A549 (cell line): ENCODE measurements around the gene GNB5. TPM values are rescaled to one million over a fixed set of nuclear protein-coding genes. Genes with fewer than 3 reads are reported as not detected.

ENCODE experiments used
- ATAC-seq, 2 experiments: fragments of 200-7000 bp in 1 of 2; fragments of >200 bp in 1 of 2; cut with Nextera tagmentation in 1 of 2; cut with Tn5 transposase in 1 of 2; 3 replicates each; pipeline versions ENCODE4 v1.8.0 to v1.9.1; 2018 to 2020; ENCODE audit warnings: mild to moderate bottlenecking in 1 of 2, moderate library complexity in 1 of 2
- CTCF ChIA-PET: fragments of 300-600 bp; sonication (Branson Sonifier 250); formaldehyde crosslinking; extraction: SDS; loops from one replicate; lab custom pipeline; 2021; ENCODE audit warnings: antibody characterized with exemption, inconsistent platforms; lab: Yijun Ruan, JAX
- POLR2A ChIA-PET: fragments of 350-600 bp; formaldehyde crosslinking; extraction: SDS; loops from one replicate; lab custom pipeline; 2021; ENCODE audit warnings: antibody characterized with exemption, inconsistent platforms; lab: Yijun Ruan, JAX
- DNase-seq, 2 experiments: peaks; one replicate each; pipeline versions ENCODE4 v3.0.0 to v3.0.0-alpha.2; 2011 to 2016; ENCODE audit warnings: low read depth in 1 of 2, low spot score in 1 of 2
- FAIRE-seq: peaks from 2 replicates; lab custom pipeline; 2011; peaks lifted over from hg19 to GRCh38; lab: Jason Lieb, UNC
- H3K27ac ChIP-seq, 2 experiments: fragments of >200 bp; sonication (Bioruptor Twin); formaldehyde crosslinking; 3 replicates each; pipeline ENCODE4 v1.5.1; 2016 to 2017
- H3K4me1 ChIP-seq: fragments of >200 bp; sonication (Bioruptor Twin); formaldehyde crosslinking; 3 replicates; pipeline ENCODE4 v1.6.1; 2016
- H3K4me2 ChIP-seq: fragments of >200 bp; sonication (Bioruptor Twin); formaldehyde crosslinking; 3 replicates; pipeline ENCODE4 v1.6.1; 2016
- H3K4me3 ChIP-seq: fragments of >200 bp; sonication (Bioruptor Twin); formaldehyde crosslinking; 3 replicates; pipeline ENCODE4 v1.5.1; 2016
- H3K9me3 ChIP-seq: fragments of >200 bp; sonication (Bioruptor Twin); formaldehyde crosslinking; 3 replicates; pipeline ENCODE4 v1.6.1; 2016
- BHLHE40 ChIP-seq: IDR thresholded peaks from 2 replicates; pipeline ENCODE4 v1.6.1; 2012; ENCODE audit warnings: low read depth, low read length, inconsistent platforms
- CEBPB ChIP-seq, 2 experiments: fragments of >200 bp in 1 of 2; sonication (Bioruptor Twin) in 1 of 2; formaldehyde crosslinking in 1 of 2; IDR thresholded peaks; 2 replicates each; pipeline ENCODE4 v1.6.1; 2012 to 2016
- CHD2 ChIP-seq: fragments of 150-350 bp; IDR thresholded peaks from 2 replicates; pipeline ENCODE4 v1.6.1; 2014; ENCODE audit warnings: low read length; ENCODE audit not compliant: partially characterized antibody
- CHD4 ChIP-seq: fragments of 200-600 bp; sonication (generic); IDR thresholded peaks from 2 replicates; pipeline ENCODE4 v1.6.1; 2016; ENCODE audit warnings: antibody characterized with exemption, mild to moderate bottlenecking, borderline replicate concordance
- EP300 ChIP-seq, 2 experiments: fragments of >200 bp; sonication (Bioruptor Twin); formaldehyde crosslinking; IDR thresholded peaks; 2 replicates in 1 of 2; 3 replicates in 1 of 2; pipeline ENCODE4 v1.6.1; 2016 to 2017
- FOSB ChIP-seq: fragments of 250-450 bp; sonication (Bioruptor Pico); IDR thresholded peaks from 2 replicates; pipeline ENCODE4 v1.5.0; 2020; ENCODE audit warnings: mild to moderate bottlenecking, moderate library complexity
- GATA3 ChIP-seq: IDR thresholded peaks from 2 replicates; pipeline ENCODE4 v1.6.1; 2012; ENCODE audit warnings: borderline replicate concordance
- HEYL ChIP-seq: fragments of 250-450 bp; sonication (Bioruptor Pico); IDR thresholded peaks from 2 replicates; pipeline ENCODE4 v1.8.0; 2021; ENCODE audit warnings: mild to moderate bottlenecking, moderate library complexity
- HOXA7 ChIP-seq: fragments of 250-450 bp; sonication (Bioruptor Pico); IDR thresholded peaks from 2 replicates; pipeline ENCODE4 v1.5.0; 2020; ENCODE audit warnings: mild to moderate bottlenecking, moderate library complexity
- JUNB ChIP-seq: fragments of >200 bp; sonication (Bioruptor Twin); formaldehyde crosslinking; IDR thresholded peaks from 2 replicates; pipeline ENCODE4 v1.6.1; 2016
- KDM1A ChIP-seq: fragments of 200-600 bp; sonication (generic); IDR thresholded peaks from 2 replicates; pipeline ENCODE4 v1.6.1; 2016; ENCODE audit warnings: low read depth, mild to moderate bottlenecking
- KDM5A ChIP-seq: fragments of 200-600 bp; sonication (generic); IDR thresholded peaks from 2 replicates; pipeline ENCODE4 v1.6.1; 2016; ENCODE audit warnings: antibody characterized with exemption, mild to moderate bottlenecking
- NPAS2 ChIP-seq: fragments of 250-450 bp; sonication (Bioruptor Pico); IDR thresholded peaks from 2 replicates; pipeline ENCODE4 v1.8.0; 2022; ENCODE audit warnings: mild to moderate bottlenecking, moderate library complexity, borderline replicate concordance
- NR3C1 ChIP-seq: fragments of >200 bp; sonication (Bioruptor Twin); formaldehyde crosslinking; IDR thresholded peaks from 3 replicates; pipeline ENCODE4 v1.6.1; 2017
- PHF8 ChIP-seq: fragments of 200-600 bp; sonication (generic); IDR thresholded peaks from 2 replicates; pipeline ENCODE4 v1.6.1; 2016; ENCODE audit warnings: low read depth, mild to moderate bottlenecking, antibody characterized with exemption, moderate library complexity, borderline replicate concordance
- POLR2AphosphoS2 ChIP-seq: conservative IDR thresholded peaks from 2 replicates; pipeline ENCODE4 v1.6.1; 2012; ENCODE audit warnings: low read length, improper control_type of control experiment, inconsistent platforms
- RAD21 ChIP-seq, 2 experiments: fragments of >200 bp in 1 of 2; sonication (Bioruptor Twin) in 1 of 2; formaldehyde crosslinking in 1 of 2; IDR thresholded peaks in 1 of 2; conservative IDR thresholded peaks in 1 of 2; 2 replicates in 1 of 2; 3 replicates in 1 of 2; pipeline ENCODE4 v1.6.1; 2012 to 2018; ENCODE audit warnings: inconsistent platforms in 1 of 2
- RFX5 ChIP-seq: fragments of 450-650 bp; IDR thresholded peaks from 2 replicates; pipeline ENCODE4 v1.7.1; 2014; ENCODE audit warnings: antibody characterized with exemption, mild to moderate bottlenecking, moderate library complexity
- SMC3 ChIP-seq: fragments of >200 bp; sonication (Bioruptor Twin); formaldehyde crosslinking; IDR thresholded peaks from 3 replicates; pipeline ENCODE4 v1.6.1; 2018; ENCODE audit warnings: inconsistent platforms
- TFCP2L1 ChIP-seq: fragments of 250-450 bp; sonication (Bioruptor Pico); IDR thresholded peaks from 2 replicates; pipeline ENCODE4 v1.5.0; 2021; ENCODE audit warnings: mild to moderate bottlenecking
- ZNF302 ChIP-seq: fragments of 250-450 bp; sonication (Bioruptor Pico); IDR thresholded peaks from 2 replicates; pipeline ENCODE4 v1.9.0; 2021; ENCODE audit warnings: inconsistent platforms, mild to moderate bottlenecking, moderate library complexity
- WGBS: methylation state at CpG from one replicate; pipeline ENCODE4 v1.1.6; 2017; ENCODE audit errors: missing lambda C conversion rate; 5-methylcytosine and 5-hydroxymethylcytosine counted together
- polyA plus RNA-seq, 4 experiments: library from polyadenylated mRNA; depleted of rRNA in 3 of 4; stranded (reverse); fragments of >200 nt; fragmentation: RNase III in 1 of 4; extraction: RNeasy Plus Mini Kit Qiagen cat#74134 plus additional on column Dnase treatment in 1 of 4; gene quantifications; 2 replicates in 3 of 4; 3 replicates in 1 of 4; pipeline ENCODE4 v1.2.3, GENCODE V29; 2011 to 2017
- TF ChIP-seq, protein P1 (sequence below): fragments of >200 bp; sonication (Bioruptor Twin); formaldehyde crosslinking; IDR thresholded peaks from 3 replicates; pipeline ENCODE4 v1.5.1; 2016
- TF ChIP-seq, protein P2 (sequence below): IDR thresholded peaks from 2 replicates; pipeline ENCODE4 v1.6.1; 2012
- TF ChIP-seq, protein P3 (sequence below): IDR thresholded peaks from 2 replicates; pipeline ENCODE4 v1.6.1; 2012; ENCODE audit warnings: low read depth, borderline replicate concordance
- TF ChIP-seq, protein P4 (sequence below): fragments of 250-450 bp; sonication (Bioruptor Pico); IDR thresholded peaks from 2 replicates; pipeline ENCODE4 v1.5.0; 2020; ENCODE audit warnings: low read depth, mild to moderate bottlenecking, moderate library complexity
- TF ChIP-seq, protein P5 (sequence below): IDR thresholded peaks from 2 replicates; pipeline ENCODE4 v1.6.1; 2012
- TF ChIP-seq, protein P6 (sequence below): fragments of >200 bp; sonication (Bioruptor Twin); formaldehyde crosslinking; IDR thresholded peaks from 3 replicates; pipeline ENCODE4 v1.6.1; 2016

GNB5 gene
- polyA plus RNA-seq, 2 of the 4 experiments (the other 2 are of a cell fraction): 57.2 to 67.5 TPM

DNA sequence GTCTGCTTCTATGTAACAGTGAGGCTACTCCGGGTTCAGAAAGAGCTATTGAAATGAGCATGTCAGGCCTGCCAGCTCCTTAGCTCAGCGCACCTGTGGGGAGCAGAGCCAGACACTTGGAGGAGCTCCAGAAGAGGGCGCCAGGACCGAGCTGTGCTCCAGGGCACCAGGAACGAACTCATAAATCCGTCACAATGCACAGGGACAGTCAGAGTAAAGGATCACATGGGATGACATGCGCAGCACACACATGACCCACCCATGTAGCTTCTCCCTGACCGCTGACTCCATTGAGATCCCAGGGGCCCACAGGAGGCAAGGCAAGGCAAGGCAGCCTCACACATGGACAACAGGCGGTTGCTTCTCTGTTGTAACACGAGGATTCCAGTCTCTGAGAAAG lies 26.0 kb upstream of the GNB5 start:
- Histone ChIP-seq H3K4me3 (no peak overlapping the region), H3K4me1 (no peaks in the 10 kb centered on the region), H3K27ac (no peak overlapping the region), H3K4me2 (no peak overlapping the region), H3K9me3 (no peaks in the 10 kb centered on the region)
- TF ChIP-seq NR3C1: no peak
- no peak for TF ChIP-seq HEYL
- TF ChIP-seq CHD2: no peak
- TF ChIP-seq FOSB: no peak
- no peak for TF ChIP-seq POLR2AphosphoS2
- TF ChIP-seq, protein P1, sequence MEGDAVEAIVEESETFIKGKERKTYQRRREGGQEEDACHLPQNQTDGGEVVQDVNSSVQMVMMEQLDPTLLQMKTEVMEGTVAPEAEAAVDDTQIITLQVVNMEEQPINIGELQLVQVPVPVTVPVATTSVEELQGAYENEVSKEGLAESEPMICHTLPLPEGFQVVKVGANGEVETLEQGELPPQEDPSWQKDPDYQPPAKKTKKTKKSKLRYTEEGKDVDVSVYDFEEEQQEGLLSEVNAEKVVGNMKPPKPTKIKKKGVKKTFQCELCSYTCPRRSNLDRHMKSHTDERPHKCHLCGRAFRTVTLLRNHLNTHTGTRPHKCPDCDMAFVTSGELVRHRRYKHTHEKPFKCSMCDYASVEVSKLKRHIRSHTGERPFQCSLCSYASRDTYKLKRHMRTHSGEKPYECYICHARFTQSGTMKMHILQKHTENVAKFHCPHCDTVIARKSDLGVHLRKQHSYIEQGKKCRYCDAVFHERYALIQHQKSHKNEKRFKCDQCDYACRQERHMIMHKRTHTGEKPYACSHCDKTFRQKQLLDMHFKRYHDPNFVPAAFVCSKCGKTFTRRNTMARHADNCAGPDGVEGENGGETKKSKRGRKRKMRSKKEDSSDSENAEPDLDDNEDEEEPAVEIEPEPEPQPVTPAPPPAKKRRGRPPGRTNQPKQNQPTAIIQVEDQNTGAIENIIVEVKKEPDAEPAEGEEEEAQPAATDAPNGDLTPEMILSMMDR: peak; percentile 41
- peak; percentile 35; the same call in 1 of the 3 replicates for TF ChIP-seq SMC3
- TF ChIP-seq, protein P2, sequence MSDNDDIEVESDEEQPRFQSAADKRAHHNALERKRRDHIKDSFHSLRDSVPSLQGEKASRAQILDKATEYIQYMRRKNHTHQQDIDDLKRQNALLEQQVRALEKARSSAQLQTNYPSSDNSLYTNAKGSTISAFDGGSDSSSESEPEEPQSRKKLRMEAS: no peak
- TF ChIP-seq, protein P3, sequence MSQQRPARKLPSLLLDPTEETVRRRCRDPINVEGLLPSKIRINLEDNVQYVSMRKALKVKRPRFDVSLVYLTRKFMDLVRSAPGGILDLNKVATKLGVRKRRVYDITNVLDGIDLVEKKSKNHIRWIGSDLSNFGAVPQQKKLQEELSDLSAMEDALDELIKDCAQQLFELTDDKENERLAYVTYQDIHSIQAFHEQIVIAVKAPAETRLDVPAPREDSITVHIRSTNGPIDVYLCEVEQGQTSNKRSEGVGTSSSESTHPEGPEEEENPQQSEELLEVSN: no peak
- TF ChIP-seq RAD21 (conservative IDR thresholded peaks at IDR 0.05 in 1 of 2, IDR thresholded peaks at IDR 0.05 in 1 of 2): peak; percentile 29 to 54; a peak in 4 of 5 replicates
- TF ChIP-seq KDM1A: no peak
- TF ChIP-seq HOXA7 (CRISPR knock-in tag): no peak
- ChIA-PET CTCF (interaction anchor here (0.7 to 6.8 kb wide), 10 partner anchors 9 to 501 kb away, joined by 3 to 67 read pairs (median 3); no protein-coding TSS in a partner anchor), POLR2A (interaction anchor here (1.0 kb wide), 1 partner anchor 38 kb away, joined by 5 read pairs; no protein-coding TSS in a partner anchor)
- DNase-seq: peak; percentile 21 to 44
- WGBS: 63% methylated on average over 10 of the region's 10 CpGs
- ATAC-seq: peak; percentile 75 to 89; a peak in 4 of 6 replicates
- no peak for FAIRE-seq

DNA sequence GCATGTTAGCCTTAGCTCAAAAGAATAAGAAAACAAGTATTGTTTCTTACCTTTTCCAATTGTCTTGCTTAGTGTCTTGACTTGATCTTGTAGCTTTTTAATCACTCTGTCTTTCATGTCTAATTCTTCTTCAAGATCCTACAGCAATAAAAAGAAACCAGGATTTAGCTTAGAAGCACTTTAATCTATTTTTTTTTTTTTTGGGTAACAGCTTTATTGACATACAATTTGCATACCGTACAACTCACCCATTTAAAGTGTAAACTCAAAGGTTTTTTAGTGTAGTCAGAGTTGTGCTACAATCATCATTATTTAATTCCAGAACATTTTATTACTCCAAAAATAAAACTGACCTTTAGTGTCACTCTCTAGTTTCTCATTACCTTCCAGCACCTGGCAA lies 23.4 kb upstream of the GNB5 start:
- no peak overlapping the region for H3K27ac ChIP-seq
- FAIRE-seq (peak; percentile 88), ATAC-seq (no peak), DNase-seq (no peak)
- POLR2A ChIA-PET: interaction anchor here (0.9 kb wide), 1 partner anchor 35 kb away, joined by 3 read pairs; no protein-coding TSS in a partner anchor
- WGBS: 95% methylated on average over 1 of the region's 1 CpG
- TF ChIP-seq RFX5 (no peak), ZNF302 (CRISPR knock-in tag) (no peak), CHD4 (no peak), NPAS2 (CRISPR knock-in tag) (no peak), BHLHE40 (no peak), EP300 (IDR thresholded peaks at IDR 0.05) (no peak), TFCP2L1 (no peak), JUNB (no peak), GATA3 (no peak), KDM5A (no peak), RAD21 (conservative IDR thresholded peaks at IDR 0.05 in 1 of 2, IDR thresholded peaks at IDR 0.05 in 1 of 2) (no peak), CEBPB (IDR thresholded peaks at IDR 0.05) (no peak), PHF8 (no peak), KDM1A (no peak)
- TF ChIP-seq, protein P4, sequence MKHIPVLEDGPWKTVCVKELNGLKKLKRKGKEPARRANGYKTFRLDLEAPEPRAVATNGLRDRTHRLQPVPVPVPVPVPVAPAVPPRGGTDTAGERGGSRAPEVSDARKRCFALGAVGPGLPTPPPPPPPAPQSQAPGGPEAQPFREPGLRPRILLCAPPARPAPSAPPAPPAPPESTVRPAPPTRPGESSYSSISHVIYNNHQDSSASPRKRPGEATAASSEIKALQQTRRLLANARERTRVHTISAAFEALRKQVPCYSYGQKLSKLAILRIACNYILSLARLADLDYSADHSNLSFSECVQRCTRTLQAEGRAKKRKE (CRISPR knock-in tag): no peak
- TF ChIP-seq, protein P5, sequence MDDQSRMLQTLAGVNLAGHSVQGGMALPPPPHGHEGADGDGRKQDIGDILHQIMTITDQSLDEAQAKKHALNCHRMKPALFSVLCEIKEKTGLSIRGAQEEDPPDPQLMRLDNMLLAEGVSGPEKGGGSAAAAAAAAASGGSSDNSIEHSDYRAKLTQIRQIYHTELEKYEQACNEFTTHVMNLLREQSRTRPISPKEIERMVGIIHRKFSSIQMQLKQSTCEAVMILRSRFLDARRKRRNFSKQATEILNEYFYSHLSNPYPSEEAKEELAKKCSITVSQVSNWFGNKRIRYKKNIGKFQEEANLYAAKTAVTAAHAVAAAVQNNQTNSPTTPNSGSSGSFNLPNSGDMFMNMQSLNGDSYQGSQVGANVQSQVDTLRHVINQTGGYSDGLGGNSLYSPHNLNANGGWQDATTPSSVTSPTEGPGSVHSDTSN: no peak
- TF ChIP-seq, protein P6, sequence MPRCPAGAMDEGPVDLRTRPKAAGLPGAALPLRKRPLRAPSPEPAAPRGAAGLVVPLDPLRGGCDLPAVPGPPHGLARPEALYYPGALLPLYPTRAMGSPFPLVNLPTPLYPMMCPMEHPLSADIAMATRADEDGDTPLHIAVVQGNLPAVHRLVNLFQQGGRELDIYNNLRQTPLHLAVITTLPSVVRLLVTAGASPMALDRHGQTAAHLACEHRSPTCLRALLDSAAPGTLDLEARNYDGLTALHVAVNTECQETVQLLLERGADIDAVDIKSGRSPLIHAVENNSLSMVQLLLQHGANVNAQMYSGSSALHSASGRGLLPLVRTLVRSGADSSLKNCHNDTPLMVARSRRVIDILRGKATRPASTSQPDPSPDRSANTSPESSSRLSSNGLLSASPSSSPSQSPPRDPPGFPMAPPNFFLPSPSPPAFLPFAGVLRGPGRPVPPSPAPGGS: no peak
- no peak overlapping the region for H3K4me3 ChIP-seq
- H3K4me2 ChIP-seq: no peak overlapping the region
- CTCF ChIA-PET: interaction anchor here (0.6 to 6.8 kb wide), 6 partner anchors 9 to 78 kb away, joined by 3 to 67 read pairs (median 4); no protein-coding TSS in a partner anchor
- no peaks in the 10 kb centered on the region for H3K4me1 ChIP-seq
- H3K9me3 ChIP-seq: no peaks in the 10 kb centered on the region
